Fibroblast of skin of scalp (primary cell): ENCODE results near the gene TET1. TPM values are rescaled to one million over a fixed set of nuclear protein-coding genes. Genes with fewer than 3 reads are reported as not detected.
"Not testable (repeated sequence)": the region's sequence is repeated elsewhere in the genome, so short reads cannot be mapped to it uniquely, and the experiment has no call there.

Experiments used
- DNase-seq: peaks from one replicate; pipeline ENCODE4 v3.0.0-alpha.2; 2013
- polyA plus RNA-seq, 2 experiments: library from polyadenylated mRNA; unstranded; fragments of 120-200 nt; gene quantifications; one replicate each; pipeline ENCODE4 v1.2.1, GENCODE V29; 2013; ENCODE audit not compliant: insufficient read length in 2 of 2

Gene TET1
- polyA plus RNA-seq (2013, experiment 1 of 2; ENCODE audit: insufficient read length): 6.2 TPM
- polyA plus RNA-seq (2013, experiment 2 of 2; ENCODE audit: insufficient read length): 7.4 TPM

GRCh38 chr10:68560186-68560942 is at the start of gene TET1:
Gene TET1, plus strand, starts transcription at chr10:68560337. Its CDS starts 12,002 bp downstream, at chr10:68572339.
- DNase-seq: peak; percentile 77

- not testable (repeated sequence) for DNase-seq
Observed at GRCh38 chr10:68516216-68516615, 43.9 kb upstream of the TET1 start.

GRCh38 chr10:68516766-68517165 is 43.4 kb upstream of the TET1 start:
- DNase-seq: peak; percentile 32

- DNase-seq: no peak
Observed at GRCh38 chr10:68517188-68517587, 42.9 kb upstream of the TET1 start.

GRCh38 chr10:68518609-68519008 is 41.5 kb upstream of the TET1 start:
- not testable (repeated sequence) for DNase-seq

GRCh38 chr10:68525490-68526038 is 34.6 kb upstream of the TET1 start:
- not testable (repeated sequence) for DNase-seq

- no peak for DNase-seq
Observed at GRCh38 chr10:68526634-68527307, 33.4 kb upstream of the TET1 start.

- no peak for DNase-seq
Observed at GRCh38 chr10:68536973-68537372, 23.2 kb upstream of the TET1 start.

- DNase-seq: no peak
Observed at GRCh38 chr10:68537796-68538195, 22.3 kb upstream of the TET1 start.

- no peak for DNase-seq
Observed at GRCh38 chr10:68543004-68543918, 16.9 kb upstream of the TET1 start.

- peak; percentile 87 for DNase-seq
Observed at GRCh38 chr10:68550747-68551411, 9.3 kb upstream of the TET1 start.

- no peak for DNase-seq
Observed at GRCh38 chr10:68553138-68553537, 7.0 kb upstream of the TET1 start.

- DNase-seq: no peak
Observed at GRCh38 chr10:68553599-68553998, 6.5 kb upstream of the TET1 start.

- DNase-seq: no peak
Observed at GRCh38 chr10:68558478-68558877, 1.7 kb upstream of the TET1 start.

GRCh38 chr10:68559251-68559650 is 886 bp upstream of the TET1 start:
- DNase-seq: no peak

GRCh38 chr10:68559841-68560185 is 324 bp upstream of the TET1 start:
- no peak for DNase-seq

GRCh38 chr10:68560943-68561864 is 1.1 kb downstream of the TET1 start:
- DNase-seq: peak; percentile 69

- DNase-seq: no peak
Observed at GRCh38 chr10:68561865-68562649, 1.9 kb downstream of the TET1 start.

- peak; percentile 60 for DNase-seq
Observed at GRCh38 chr10:68562661-68563570, 2.8 kb downstream of the TET1 start.
